SU-DHL-6 (cell line): ENCODE results near the gene RSPRY1.

Experiments used
- H2AFZ ChIP-seq: fragments of 200-600 bp; sonication (generic); 2 replicates; pipeline ENCODE4 v1.6.1; 2014; ENCODE audit warnings: low read depth, mild to moderate bottlenecking, moderate library complexity, mixed read lengths, antibody characterized with exemption, low read length; ENCODE audit not compliant: severe bottlenecking
- H3F3A ChIP-seq: fragments of 200-600 bp; shearing (Covaris generic); 2 replicates; pipeline ENCODE4 v1.6.0; 2016; ENCODE audit warnings: antibody characterized with exemption, mild to moderate bottlenecking; ENCODE audit not compliant: insufficient read depth
- H3K27ac ChIP-seq: fragments of 200-600 bp; sonication (generic); 2 replicates; pipeline ENCODE4 v1.5.1; 2016; ENCODE audit warnings: low read depth, mild to moderate bottlenecking, low read length, moderate library complexity, mixed read lengths
- H3K27me3 ChIP-seq: fragments of 200-600 bp; sonication (generic), shearing (Covaris generic); 2 replicates; pipeline ENCODE4 v1.6.0; 2014; ENCODE audit warnings: mild to moderate bottlenecking, low read length
- H3K36me3 ChIP-seq: fragments of 200-600 bp; sonication (generic); 2 replicates; pipeline ENCODE4 v1.6.1; 2014; ENCODE audit warnings: mild to moderate bottlenecking, low read length, mixed read lengths
- H3K4me2 ChIP-seq: fragments of 300-600, 200-600 bp; shearing (Covaris generic), sonication (generic); 2 replicates; pipeline ENCODE4 v1.6.0; 2014; ENCODE audit warnings: low read length, low read depth, mild to moderate bottlenecking; ENCODE audit not compliant: poor library complexity, severe bottlenecking
- H3K4me3 ChIP-seq: fragments of 200-600 bp; sonication (generic); 2 replicates; pipeline ENCODE4 v1.5.1; 2014; ENCODE audit warnings: antibody characterized with exemption, low read length, mild to moderate bottlenecking, mixed read lengths; ENCODE audit not compliant: insufficient read depth, poor library complexity, severe bottlenecking
- H3K79me2 ChIP-seq: fragments of 200-600 bp; sonication (generic); 2 replicates; pipeline ENCODE4 v1.6.1; 2014; ENCODE audit warnings: mild to moderate bottlenecking, low read length, moderate library complexity; ENCODE audit not compliant: insufficient read depth
- H3K9ac ChIP-seq: fragments of 200-600 bp; sonication (generic); 2 replicates; pipeline ENCODE4 v1.7.0; 2014; ENCODE audit warnings: mild to moderate bottlenecking, low read length
- H3K9me2 ChIP-seq: fragments of 200-600 bp; sonication (generic); replicated peaks from 2 replicates; pipeline ENCODE4 v1.6.1; 2014; ENCODE audit warnings: low read length; ENCODE audit not compliant: insufficient read depth
- H3K9me3 ChIP-seq: fragments of 200-600 bp; sonication (generic); 2 replicates; pipeline ENCODE4 v1.6.1; 2014; ENCODE audit warnings: low read length, mixed read lengths; ENCODE audit not compliant: insufficient read depth
- H4K20me1 ChIP-seq: fragments of 200-600 bp; sonication (generic); 2 replicates; pipeline ENCODE4 v1.6.1; 2014; ENCODE audit warnings: low read depth, mild to moderate bottlenecking, antibody characterized with exemption, low read length, moderate library complexity, mixed read lengths
- CTCF ChIP-seq: fragments of 200-600 bp; sonication (generic); IDR thresholded peaks from one replicate; pipeline ENCODE4 v1.5.1; 2017; ENCODE audit warnings: antibody characterized with exemption, mild to moderate bottlenecking, low read length, moderate library complexity; ENCODE audit not compliant: insufficient read depth, poor library complexity, severe bottlenecking
- EZH2phosphoT487 ChIP-seq: fragments of 200-600 bp; sonication (generic), shearing (Covaris generic); conservative IDR thresholded peaks from 2 replicates; pipeline ENCODE4 v1.6.1; 2018; ENCODE audit warnings: mild to moderate bottlenecking, antibody characterized with exemption, low read length, moderate library complexity, mixed read lengths

The RSPRY1 gene

GRCh38 chr16:57276596-57276995, 90.5 kb downstream of the RSPRY1 start:
- no peak overlapping the region for H3K4me2 ChIP-seq
- no peak overlapping the region for H3K4me3 ChIP-seq
- H3K9me3 ChIP-seq = no peaks in the 10 kb centered on the region
- H3K27ac ChIP-seq = no peak overlapping the region
- H3K9me2 ChIP-seq = no peaks in the 10 kb centered on the region
- H3K27me3 ChIP-seq = no peaks in the 10 kb centered on the region
- no peak for TF ChIP-seq EZH2phosphoT487
- no peak for TF ChIP-seq CTCF
- H3K9ac ChIP-seq = no peak overlapping the region
- H3K79me2 ChIP-seq = no peaks in the 10 kb centered on the region
- no peaks in the 10 kb centered on the region for H4K20me1 ChIP-seq
- H3F3A ChIP-seq = no peaks in the 10 kb centered on the region
- no peaks in the 10 kb centered on the region for H3K36me3 ChIP-seq
- no peak overlapping the region for H2AFZ ChIP-seq

- Histone ChIP-seq H3K4me3 (no peak overlapping the region), H3K9me2 (no peaks in the 10 kb centered on the region), H3K27me3 (no peaks in the 10 kb centered on the region), H2AFZ (no peak overlapping the region), H3K36me3 (no peaks in the 10 kb centered on the region), H3K9me3 (no peaks in the 10 kb centered on the region), H3K9ac (no peak overlapping the region), H3K4me2 (no peak overlapping the region), H3K27ac (no peak overlapping the region), H3K79me2 (no peaks in the 10 kb centered on the region), H4K20me1 (no peaks in the 10 kb centered on the region), H3F3A (no peaks in the 10 kb centered on the region)
- TF ChIP-seq CTCF = no peak
- TF ChIP-seq EZH2phosphoT487 = no peak
Observed at GRCh38 chr16:57277586-57277985, 91.5 kb downstream of the RSPRY1 start.

- TF ChIP-seq CTCF = no peak
- TF ChIP-seq EZH2phosphoT487 = no peak
- Histone ChIP-seq H3K27ac (no peak overlapping the region), H3K79me2 (no peaks in the 10 kb centered on the region), H3K27me3 (no peaks in the 10 kb centered on the region), H2AFZ (no peak overlapping the region), H4K20me1 (no peaks in the 10 kb centered on the region), H3K9ac (no peak overlapping the region), H3F3A (no peaks in the 10 kb centered on the region), H3K36me3 (no peaks in the 10 kb centered on the region), H3K9me2 (no peaks in the 10 kb centered on the region), H3K9me3 (no peaks in the 10 kb centered on the region), H3K4me2 (no peak overlapping the region), H3K4me3 (no peak overlapping the region)
Observed at GRCh38 chr16:57278494-57278893, 92.4 kb downstream of the RSPRY1 start.
